Nucleus accumbens (tissue), 56 donors: ENCODE measurements around the gene TMEM106B.
"Not testable (repeated sequence)": the region's sequence is repeated elsewhere in the genome, so short reads cannot be mapped to it uniquely, and the experiment has no call there.

Experiments used
- DNase-seq, 56 donors: peaks; one replicate each; lab custom pipeline; 2025; lab: John Stamatoyannopoulos, UW

TMEM106B gene

GRCh38 chr7:12225017-12225416 lies 13.9 kb downstream of the TMEM106B start:
- DNase-seq, result not testable (repeated sequence)

GRCh38 chr7:12226756-12227155 lies 15.7 kb downstream of the TMEM106B start:
- no peak for DNase-seq

- DNase-seq, result no peak
These were observed 16.9 kb downstream of the TMEM106B start for GRCh38 chr7:12228024-12228423.

GRCh38 chr7:12229046-12229445 lies 18.0 kb downstream of the TMEM106B start:
- no peak for DNase-seq

GRCh38 chr7:12231097-12231496 lies 20.0 kb downstream of the TMEM106B start:
- DNase-seq, result no peak

- DNase-seq, result no peak
These were observed 22.1 kb downstream of the TMEM106B start for GRCh38 chr7:12233175-12233574.

- DNase-seq, result no peak
These were observed 23.3 kb downstream of the TMEM106B start for GRCh38 chr7:12234334-12234865.

GRCh38 chr7:12235970-12236369 lies 24.9 kb downstream of the TMEM106B start:
- no peak for DNase-seq

- no peak for DNase-seq
These were observed 25.9 kb downstream of the TMEM106B start for GRCh38 chr7:12237007-12237406.

GRCh38 chr7:12239806-12240205 lies 28.7 kb downstream of the TMEM106B start:
- DNase-seq, result no peak

- DNase-seq, result no peak
These were observed 33.0 kb downstream of the TMEM106B start for GRCh38 chr7:12244129-12244528.

- DNase-seq, result no peak
These were observed 33.6 kb downstream of the TMEM106B start for GRCh38 chr7:12244694-12245093.

- no peak for DNase-seq
These were observed 38.6 kb downstream of the TMEM106B start for GRCh38 chr7:12249706-12250105.

- no peak for DNase-seq
These were observed 39.1 kb downstream of the TMEM106B start for GRCh38 chr7:12250232-12250631.

GRCh38 chr7:12256090-12256489 lies 45.0 kb downstream of the TMEM106B start:
- no peak for DNase-seq

GRCh38 chr7:12257582-12257981 lies 46.5 kb downstream of the TMEM106B start:
- no peak for DNase-seq

- no peak for DNase-seq
These were observed 47.0 kb downstream of the TMEM106B start for GRCh38 chr7:12258074-12258473.

GRCh38 chr7:12267542-12267941 lies 56.4 kb downstream of the TMEM106B start:
- DNase-seq, result no peak

- no peak for DNase-seq
These were observed 58.2 kb downstream of the TMEM106B start for GRCh38 chr7:12269100-12269895.

GRCh38 chr7:12281038-12281437 lies 69.9 kb downstream of the TMEM106B start:
- no peak for DNase-seq

- DNase-seq, result no peak
These were observed 76.8 kb downstream of the TMEM106B start for GRCh38 chr7:12287901-12288300.

GRCh38 chr7:12289996-12290395 lies 78.9 kb downstream of the TMEM106B start:
- DNase-seq, result no peak
